GM12865 (cell line): ENCODE results near the gene TRIO.

Source experiments
- DNase-seq: peaks from one replicate; pipeline ENCODE4 v3.0.0; 2010; ENCODE audit warnings: low read depth
- H3K4me3 ChIP-seq: 2 replicates; pipeline ENCODE4 v1.5.1; 2011; ENCODE audit warnings: mild to moderate bottlenecking, low read depth, low read length, control low read depth
- CTCF ChIP-seq: IDR thresholded peaks from 2 replicates; pipeline ENCODE4 v1.5.1; 2011; ENCODE audit warnings: low read length, control low read depth, low read depth, inconsistent platforms; ENCODE audit not compliant: insufficient read depth; ENCODE audit errors: missing control alignments

TRIO gene

DNA sequence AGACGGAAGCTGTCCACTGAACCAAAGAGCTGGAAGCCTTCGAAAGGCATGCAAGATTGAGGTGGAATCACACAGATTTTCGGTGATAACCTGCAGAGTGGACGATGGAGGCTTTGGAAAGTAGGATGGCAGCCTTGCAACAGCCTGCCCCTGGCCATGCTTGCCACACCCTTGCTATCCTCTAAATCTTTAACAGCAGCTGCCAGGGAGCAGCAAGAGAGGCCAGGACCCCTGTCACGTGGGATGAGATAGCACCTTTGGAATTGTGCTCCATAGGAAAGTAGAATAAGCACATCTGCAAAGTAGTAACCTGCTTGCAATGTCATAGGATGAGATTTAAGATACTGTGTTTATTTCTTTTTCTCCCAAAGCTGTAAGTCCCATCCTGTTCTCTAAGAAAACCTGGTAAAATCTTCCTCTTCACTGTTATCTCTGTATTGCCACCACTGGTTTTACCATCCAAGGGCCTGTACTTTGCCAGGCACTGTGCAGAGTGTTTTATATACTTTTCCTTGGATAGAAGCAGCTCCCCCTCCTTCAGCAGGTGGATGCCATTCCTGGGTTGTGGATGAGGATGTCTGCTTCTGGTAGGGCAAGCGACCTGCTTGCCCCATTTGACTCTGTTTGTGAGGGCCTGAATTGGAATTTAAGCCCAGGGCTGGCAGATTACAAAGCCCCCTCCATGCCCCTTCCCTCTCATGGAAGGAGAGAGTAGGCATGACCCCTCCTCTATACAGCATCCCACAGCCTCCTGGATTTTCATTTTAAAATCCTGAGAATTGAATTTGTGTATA is 10.1 kb downstream of the TRIO start:
- DNase-seq, result no peak
- peak overlapping the region; percentile 48 for H3K4me3 ChIP-seq
- TF ChIP-seq CTCF, result no peak

DNA sequence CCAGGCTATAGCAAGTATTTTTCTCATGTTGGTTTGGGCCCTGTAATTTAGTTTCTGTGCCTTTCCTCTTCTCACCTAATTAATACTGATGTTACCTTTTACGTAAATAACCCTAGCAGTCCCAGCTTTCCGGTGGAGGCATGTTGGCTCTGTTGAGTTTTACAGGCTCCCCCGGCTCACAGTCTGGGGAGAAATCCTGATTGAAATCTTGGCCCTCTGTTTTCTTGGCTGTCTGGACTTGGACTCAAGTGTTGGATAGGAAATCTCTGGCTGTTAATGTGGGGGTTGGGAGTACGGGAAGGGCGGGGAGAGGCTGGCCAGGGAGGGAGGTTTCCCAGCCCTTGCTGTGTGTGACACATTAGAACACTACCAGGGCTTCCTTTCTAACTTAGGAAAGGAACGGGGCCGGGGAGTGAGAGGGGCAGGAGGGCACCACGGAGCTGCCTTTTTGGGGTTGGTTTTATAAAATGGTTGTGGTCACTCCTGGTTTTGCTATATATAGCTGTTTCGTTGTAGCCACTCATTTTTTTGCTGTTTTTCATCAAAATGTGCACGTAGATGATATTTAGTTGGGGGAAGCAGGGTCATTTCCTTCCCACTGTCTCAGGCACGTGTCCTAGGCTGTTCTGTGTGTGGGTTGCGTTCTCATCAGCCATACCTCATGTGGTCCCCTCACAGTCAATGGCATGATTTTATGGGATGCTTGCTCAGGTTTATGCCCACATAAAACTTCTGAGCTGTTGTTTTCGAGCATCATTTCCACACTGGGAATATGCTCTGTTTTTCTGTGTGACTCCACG is 11.0 kb downstream of the TRIO start:
- TF ChIP-seq CTCF, result no peak
- H3K4me3 ChIP-seq, result peak overlapping the region; percentile 48
- peak; percentile 52 for DNase-seq

DNA sequence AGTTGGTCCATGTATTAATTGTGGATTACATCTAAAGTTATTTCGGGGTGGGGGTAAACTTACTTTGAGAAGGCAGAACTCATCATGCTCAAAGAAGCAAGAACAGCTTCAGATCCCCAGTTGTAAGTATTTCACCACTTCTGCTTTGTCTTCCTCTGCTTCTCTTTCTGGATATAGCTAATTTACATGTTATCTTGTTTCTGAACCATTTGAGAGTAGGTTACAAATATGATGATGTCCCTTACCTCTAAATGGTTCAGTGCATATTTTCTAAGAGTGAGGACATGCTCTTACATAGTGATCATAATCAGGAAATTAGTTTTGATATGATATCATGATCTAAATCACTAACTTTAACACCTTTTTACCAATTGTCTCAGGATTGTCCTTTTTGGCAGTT is 11.9 kb downstream of the TRIO start:
- peak overlapping the region; percentile 48 for H3K4me3 ChIP-seq
- DNase-seq, result peak; percentile 62
- no peak for TF ChIP-seq CTCF

DNA sequence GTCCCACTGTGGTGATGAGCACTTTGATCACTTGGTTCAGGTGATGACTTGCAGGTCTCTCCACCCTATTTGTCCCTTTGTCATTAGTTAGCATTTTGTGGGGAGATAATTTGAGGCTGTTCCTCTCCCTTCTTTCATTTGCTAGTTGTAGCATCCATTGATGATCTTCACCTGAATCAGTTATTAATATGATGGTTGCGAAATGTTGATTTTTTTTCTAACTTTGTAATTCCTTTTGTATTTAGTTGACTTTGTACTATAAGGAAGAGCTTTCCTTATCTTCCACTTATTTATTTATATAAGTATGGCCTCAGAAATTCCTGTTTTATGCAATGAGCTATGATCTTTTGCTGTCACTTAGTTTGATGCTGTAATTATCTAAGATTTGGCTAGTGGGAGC is 12.6 kb downstream of the TRIO start:
- H3K4me3 ChIP-seq, result peak overlapping the region; percentile 65
- DNase-seq, result no peak
- no peak for TF ChIP-seq CTCF

GRCh38 chr5:14156290-14156649 is 13.1 kb downstream of the TRIO start:
- TF ChIP-seq CTCF, result no peak
- H3K4me3 ChIP-seq, result peak overlapping the region; percentile 65

GRCh38 chr5:14156650-14157492 is 13.7 kb downstream of the TRIO start:
- peak; percentile 83 for DNase-seq
- TF ChIP-seq CTCF, result no peak
- peak overlapping the region; percentile 65 for H3K4me3 ChIP-seq

More at GRCh38 chr5:14156290-14156649, 13.1 kb downstream of the TRIO start:
- DNase-seq, result no peak
